HFF-Myc (cell line): ENCODE results near the gene RNF151.
"Not testable (repeated sequence)": the region's sequence is repeated elsewhere in the genome, so short reads cannot be mapped to it uniquely, and the experiment has no call there.

Source experiments
- DNase-seq: peaks from one replicate; pipeline ENCODE4 v3.0.0-alpha.2; 2011; ENCODE audit warnings: low read depth; ENCODE audit errors: extremely low read depth
- H3K4me3 ChIP-seq: replicated peaks from 2 replicates; pipeline ENCODE4 v1.5.1; 2011; ENCODE audit warnings: low read depth, mild to moderate bottlenecking, control low read depth, low read length
- CTCF ChIP-seq: IDR thresholded peaks from 2 replicates; pipeline ENCODE4 v1.5.1; 2012; ENCODE audit warnings: mild to moderate bottlenecking, low read depth, low read length, control low read depth; ENCODE audit errors: missing control alignments

RNF151 gene

GRCh38 chr16:1953734-1954133 lies 12.9 kb upstream of the RNF151 start:
- no peak for DNase-seq
- no peak overlapping the region for H3K4me3 ChIP-seq
- no peak for TF ChIP-seq CTCF

- not testable (repeated sequence) for H3K4me3 ChIP-seq, DNase-seq
Measured at GRCh38 chr16:1957434-1958142, 9.1 kb upstream of the RNF151 start.

GRCh38 chr16:1958143-1958491 lies 8.5 kb upstream of the RNF151 start:
- H3K4me3 ChIP-seq, DNase-seq: not testable (repeated sequence)

- no peak for TF ChIP-seq CTCF
- H3K4me3 ChIP-seq: peak overlapping the region; percentile 86; the same call in 1 of the 2 replicates
- DNase-seq: no peak
Measured at GRCh38 chr16:1958715-1959268, 7.9 kb upstream of the RNF151 start.

- peak; percentile 67 for DNase-seq
- peak within 1 kb of the TSS; percentile 86 for H3K4me3 ChIP-seq
- peak; percentile 66 for TF ChIP-seq CTCF
Measured at GRCh38 chr16:1959269-1960039, 7.2 kb upstream of the RNF151 start, which contains the start of gene NDUFB10. Gene NDUFB10 (plus strand): TSS chr16:1959538. CDS start chr16:1959625, 87 bp downstream.

GRCh38 chr16:1960665-1961630 lies 5.7 kb upstream of the RNF151 start:
- DNase-seq: peak; percentile 46
- TF ChIP-seq CTCF: no peak
- H3K4me3 ChIP-seq: peak overlapping the region; percentile 86

GRCh38 chr16:1961651-1962067 lies 5.0 kb upstream of the RNF151 start:
- TF ChIP-seq CTCF: no peak
- no peak for DNase-seq
- H3K4me3 ChIP-seq: peak overlapping the region; percentile 86

GRCh38 chr16:1962161-1963153 lies 4.2 kb upstream of the RNF151 start:
- peak overlapping the region; percentile 86 for H3K4me3 ChIP-seq
- DNase-seq: not testable (repeated sequence)
